HEK293 (cell line): ENCODE results near the gene CAMSAP3.
A peak's percentile ranks its signal among the peaks of the same experiment; 100 is the strongest.

ENCODE experiments used
- CTCF ChIA-PET: fragments of 350-600 bp; formaldehyde crosslinking; extraction: SDS; loops from one replicate; lab custom pipeline; 2021; ENCODE audit warnings: antibody characterized with exemption; lab: Yijun Ruan, JAX
- POLR2A ChIA-PET: fragments of 300-600 bp; formaldehyde crosslinking; extraction: SDS; loops from one replicate; lab custom pipeline; 2020; ENCODE audit warnings: antibody characterized with exemption, inconsistent platforms; lab: Yijun Ruan, JAX
- H3K27ac ChIP-seq: fragments of 200-500 bp; sonication (Bioruptor generic); 2 replicates; pipeline ENCODE4 v1.5.1; 2014; ENCODE audit warnings: low read depth, low read length, control low read depth, inconsistent platforms; ENCODE audit errors: extremely low read depth
- H3K36me3 ChIP-seq, 2 experiments: fragments of 200-500 bp in 1 of 2; sonication (Bioruptor generic) in 1 of 2; 1 replicate in 1 of 2; 2 replicates in 1 of 2; pipeline ENCODE4 v1.5.1; 2014 to 2017; ENCODE audit warnings: inconsistent platforms in 2 of 2, low read length in 2 of 2; ENCODE audit not compliant: control insufficient read depth in 2 of 2, insufficient read depth in 1 of 2
- H3K4me1 ChIP-seq: fragments of 200-500 bp; sonication (Bioruptor generic); 2 replicates; pipeline ENCODE4 v1.5.1; 2014; ENCODE audit warnings: mild to moderate bottlenecking, low read length, inconsistent platforms; ENCODE audit not compliant: control insufficient read depth, insufficient read depth
- H3K4me3 ChIP-seq: 2 replicates; pipeline ENCODE4 v1.5.1; 2011; ENCODE audit warnings: low read depth, mild to moderate bottlenecking, control low read depth, low read length, moderate library complexity
- H3K9me3 ChIP-seq: fragments of 200-500 bp; sonication (Bioruptor generic); 2 replicates; pipeline ENCODE4 v1.5.1; 2014; ENCODE audit warnings: low read depth, low read length, inconsistent platforms; ENCODE audit not compliant: control insufficient read depth, insufficient read depth
- GLIS2 ChIP-seq: fragments of 450-650 bp; formaldehyde crosslinking; IDR thresholded peaks from 2 replicates; pipeline ENCODE4 v1.5.1; 2016; ENCODE audit warnings: missing biosample characterization, missing genetic modification characterization
- PRDM4 ChIP-seq: fragments of 450-650 bp; formaldehyde crosslinking; IDR thresholded peaks from 2 replicates; pipeline ENCODE4 v1.5.1; 2017; ENCODE audit warnings: missing biosample characterization, missing genetic modification characterization
- SCRT2 ChIP-seq: fragments of 450-650 bp; formaldehyde crosslinking; IDR thresholded peaks from 2 replicates; pipeline ENCODE4 v1.5.1; 2016; ENCODE audit warnings: missing biosample characterization, missing genetic modification characterization
- SP2 ChIP-seq: fragments of 450-650 bp; formaldehyde crosslinking; IDR thresholded peaks from 2 replicates; pipeline ENCODE4 v1.5.1; 2016; ENCODE audit warnings: missing biosample characterization, missing genetic modification characterization
- ZBTB21 ChIP-seq: fragments of 450-650 bp; formaldehyde crosslinking; IDR thresholded peaks from 2 replicates; pipeline ENCODE4 v1.5.1; 2017; ENCODE audit warnings: missing biosample characterization, missing genetic modification characterization
- ZFHX2 ChIP-seq: fragments of 450-650 bp; formaldehyde crosslinking; conservative IDR thresholded peaks from 2 replicates; pipeline ENCODE4 v1.5.1; 2016; ENCODE audit warnings: missing biosample characterization, missing genetic modification characterization
- ZNF121 ChIP-seq: fragments of 450-650 bp; formaldehyde crosslinking; IDR thresholded peaks from 2 replicates; pipeline ENCODE4 v1.5.1; 2016; ENCODE audit warnings: missing biosample characterization, missing genetic modification characterization
- ZNF175 ChIP-seq: fragments of 450-650 bp; formaldehyde crosslinking; IDR thresholded peaks from 2 replicates; pipeline ENCODE4 v1.5.1; 2016; ENCODE audit warnings: missing biosample characterization, missing genetic modification characterization
- ZNF211 ChIP-seq: fragments of 450-650 bp; formaldehyde crosslinking; IDR thresholded peaks from 2 replicates; pipeline ENCODE4 v1.5.1; 2016; ENCODE audit warnings: low read depth, missing biosample characterization, missing genetic modification characterization
- ZNF26 ChIP-seq: fragments of 450-650 bp; formaldehyde crosslinking; IDR thresholded peaks from 2 replicates; pipeline ENCODE4 v1.5.1; 2016; ENCODE audit warnings: missing biosample characterization, missing genetic modification characterization
- ZNF311 ChIP-seq: fragments of 450-650 bp; formaldehyde crosslinking; IDR thresholded peaks from 2 replicates; pipeline ENCODE4 v1.5.1; 2017; ENCODE audit warnings: missing biosample characterization, missing genetic modification characterization, borderline replicate concordance
- ZNF335 ChIP-seq: fragments of 450-650 bp; formaldehyde crosslinking; conservative IDR thresholded peaks from 2 replicates; pipeline ENCODE4 v1.5.1; 2016; ENCODE audit warnings: missing biosample characterization, missing genetic modification characterization
- ZNF433 ChIP-seq: fragments of 450-650 bp; formaldehyde crosslinking; IDR thresholded peaks from 2 replicates; pipeline ENCODE4 v1.5.1; 2016; ENCODE audit warnings: missing biosample characterization, missing genetic modification characterization, low read depth
- ZNF623 ChIP-seq: fragments of 450-650 bp; formaldehyde crosslinking; IDR thresholded peaks from 2 replicates; pipeline ENCODE4 v1.5.1; 2016; ENCODE audit warnings: missing biosample characterization, missing genetic modification characterization
- ZNF624 ChIP-seq: fragments of 450-650 bp; formaldehyde crosslinking; IDR thresholded peaks from 2 replicates; pipeline ENCODE4 v1.5.1; 2017; ENCODE audit warnings: missing biosample characterization, missing genetic modification characterization
- ZNF626 ChIP-seq: fragments of 450-650 bp; sonication (Bioruptor Pico); formaldehyde crosslinking; IDR thresholded peaks from 2 replicates; pipeline ENCODE4 v1.5.1; 2018; ENCODE audit warnings: missing biosample characterization, missing genetic modification characterization, inconsistent platforms
- ZNF664 ChIP-seq: fragments of 450-650 bp; formaldehyde crosslinking; IDR thresholded peaks from 2 replicates; pipeline ENCODE4 v1.5.1; 2016; ENCODE audit warnings: missing biosample characterization, missing genetic modification characterization
- ZSCAN23 ChIP-seq: fragments of 450-650 bp; formaldehyde crosslinking; IDR thresholded peaks from 2 replicates; pipeline ENCODE4 v1.5.1; 2016; ENCODE audit warnings: missing biosample characterization, missing genetic modification characterization

CAMSAP3 gene

DNA sequence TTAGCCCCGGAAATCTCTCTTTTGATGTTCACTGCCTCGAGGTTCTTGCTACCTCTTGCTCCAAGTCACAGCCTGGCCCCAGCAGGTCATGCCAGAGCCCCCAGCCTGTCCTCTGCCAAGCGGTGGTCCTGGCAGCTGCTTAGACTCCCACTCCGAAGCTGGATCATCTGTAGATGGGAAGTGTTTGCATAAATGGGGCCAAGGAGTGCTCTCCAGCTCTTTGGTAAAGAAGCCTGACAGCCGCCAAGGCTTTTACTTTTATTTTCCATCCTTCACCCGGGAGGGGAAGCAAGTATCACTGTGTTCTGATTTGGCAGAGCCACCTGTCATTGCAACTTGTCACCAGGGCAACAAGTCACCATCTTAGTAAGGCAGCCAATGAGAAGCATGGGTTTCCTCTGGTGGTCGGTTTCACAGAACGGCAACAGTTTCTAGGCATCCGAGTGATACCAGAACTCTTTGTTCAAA is 62.6 kb downstream of the CAMSAP3 start:
- POLR2A ChIA-PET, result no interaction called here
- Histone ChIP-seq H3K27ac (no peak overlapping the region), H3K9me3 (no peaks in the 10 kb centered on the region), H3K4me1 (no peaks in the 10 kb centered on the region), H3K4me3 (no peak overlapping the region), H3K36me3 (no peaks in the 10 kb centered on the region)
- CTCF ChIA-PET, result interaction anchor here (0.6 to 1.3 kb wide), 5 partner anchors 23 to 317 kb away, joined by 3 to 4 read pairs (median 3); partner anchors contain the start of gene TRAPPC5
- TF ChIP-seq ZNF311 (no peak), PRDM4 (tag by site-specific recombination) (peak; percentile 86), SCRT2 (tag by site-specific recombination) (0 out of 2 replicates have a peak, but pooled peaks have one; percentile 39), SP2 (tag by site-specific recombination) (peak; percentile 41), ZBTB21 (tag by site-specific recombination) (no peak), ZNF26 (tag by site-specific recombination) (no peak)

- CTCF ChIA-PET, result interaction anchor here (1.8 to 4.3 kb wide), 3 partner anchors 10 to 94 kb away, joined by 5 to 23 read pairs (median 14); partner anchors contain the start of gene TRAPPC5
- TF ChIP-seq ZNF175 (tag by site-specific recombination), result no peak
- TF ChIP-seq ZNF211 (tag by site-specific recombination), result no peak
- no peak for TF ChIP-seq ZFHX2 (tag by site-specific recombination)
- TF ChIP-seq ZNF121 (tag by site-specific recombination), result peak; percentile 83
- peak; percentile 39 for TF ChIP-seq ZNF623 (tag by site-specific recombination)
- no peak for TF ChIP-seq ZNF335
- no peak for TF ChIP-seq ZNF433 (tag by site-specific recombination)
- no peak for TF ChIP-seq GLIS2 (tag by site-specific recombination)
- no peak for TF ChIP-seq ZNF624 (tag by site-specific recombination)
- no peak for TF ChIP-seq ZSCAN23 (tag by site-specific recombination)
- TF ChIP-seq, all 188 proteins: peak for 2
- POLR2A ChIA-PET, result no interaction called here
- Histone ChIP-seq H3K4me1 (no peaks in the 10 kb centered on the region), H3K36me3 (no peaks in the 10 kb centered on the region), H3K4me3 (no peak overlapping the region), H3K27ac (no peak overlapping the region), H3K9me3 (no peaks in the 10 kb centered on the region)
These were observed 66.3 kb downstream of the CAMSAP3 start for GRCh38 chr19:7661744-7662538.

DNA sequence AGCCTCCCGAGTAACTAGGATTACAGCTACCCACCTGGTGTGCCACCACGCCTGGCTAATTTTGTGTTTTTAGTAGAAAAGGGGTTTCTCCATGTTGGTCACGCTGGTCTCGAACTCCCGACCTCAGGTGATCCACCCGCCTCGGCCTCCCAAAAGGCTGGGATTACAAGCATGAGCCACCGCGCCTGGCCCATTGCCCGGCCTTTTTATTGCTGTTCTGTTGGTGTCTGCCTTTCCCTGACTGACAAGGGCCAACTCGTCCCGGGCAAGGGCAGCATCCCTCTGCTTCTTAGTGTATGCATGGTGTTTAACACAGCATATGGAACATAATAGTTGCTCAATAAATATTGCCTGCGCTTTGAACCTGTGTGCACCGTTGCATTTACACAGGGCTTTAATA is 67.0 kb downstream of the CAMSAP3 start:
- Histone ChIP-seq H3K4me1 (no peaks in the 10 kb centered on the region), H3K9me3 (no peaks in the 10 kb centered on the region), H3K27ac (no peak overlapping the region), H3K36me3 (no peaks in the 10 kb centered on the region), H3K4me3 (no peak overlapping the region)
- ChIA-PET CTCF (interaction anchor here (2.7 to 4.3 kb wide), 2 partner anchors 10 to 18 kb away, joined by 14 to 23 read pairs; partner anchors contain the start of gene TRAPPC5), POLR2A (interaction anchor here (0.7 kb wide), 1 partner anchor 81 kb away, joined by 3 read pairs; no protein-coding TSS in a partner anchor)
- TF ChIP-seq ZNF626 (tag by site-specific recombination) (no peak), ZNF664 (peak; percentile 64; the same call in 1 of the 2 replicates)
